B cell (primary cell): ENCODE data around the gene PAN3. TPM values are rescaled to one million over a fixed set of nuclear protein-coding genes. Genes with fewer than 3 reads are reported as not detected.

Source experiments
- ATAC-seq: fragments of 200-7000 bp; cut with Tn5 transposase; one replicate; pipeline ENCODE4 v1.10.0; 2021; ENCODE audit warnings: low read depth, mild to moderate bottlenecking, moderate number of reproducible peaks, moderate library complexity
- CTCF ChIA-PET: fragments of 350-600 bp; sonication (Branson Sonifier 250); formaldehyde crosslinking; loops from one replicate; lab custom pipeline; 2021; ENCODE audit warnings: antibody characterized with exemption, inconsistent platforms; lab: Charles Lee
- POLR2A ChIA-PET: fragments of 350-600 bp; sonication (Branson Sonifier 250); formaldehyde crosslinking; loops from one replicate; lab custom pipeline; 2021; ENCODE audit warnings: antibody characterized with exemption; lab: Charles Lee
- DNase-seq: peaks from one replicate; pipeline ENCODE4 v3.0.0; 2013
- H2AFZ ChIP-seq: 2 replicates; pipeline ENCODE4 v1.6.1; 2012; ENCODE audit warnings: mild to moderate bottlenecking, low read depth, low read length; ENCODE audit not compliant: insufficient read depth, poor library complexity, severe bottlenecking
- H3K27ac ChIP-seq, 2 donors: 1 replicate in 1 of 2; 2 replicates in 1 of 2; pipeline ENCODE4 v1.5.1; 2012 to 2013; ENCODE audit warnings: low read length in 2 of 2, mild to moderate bottlenecking in 2 of 2, moderate library complexity in 1 of 2
- H3K27me3 ChIP-seq, 4 experiments: fragments of 200-600 bp in 1 of 4; sonication (generic) in 1 of 4; replicated peaks in 1 of 4; 1 replicate in 2 of 4; 2 replicates in 2 of 4; pipeline versions ENCODE4 v1.6.1 to v1.7.0; 2013 to 2016; ENCODE audit warnings: low read length in 3 of 4, mild to moderate bottlenecking in 2 of 4, mixed read lengths in 1 of 4, moderate library complexity in 1 of 4; ENCODE audit not compliant: insufficient read depth in 4 of 4, control insufficient read depth in 3 of 4; ENCODE audit errors: control extremely low read depth in 1 of 4
- H3K36me3 ChIP-seq, 2 experiments: replicated peaks in 1 of 2; 1 replicate in 1 of 2; 2 replicates in 1 of 2; pipeline versions ENCODE4 v1.6.1 to v1.7.1; 2013; ENCODE audit warnings: low read length in 1 of 2; ENCODE audit not compliant: insufficient read depth in 2 of 2, control insufficient read depth in 1 of 2; ENCODE audit errors: control extremely low read depth in 1 of 2, extremely low read depth in 1 of 2
- H3K4me1 ChIP-seq, 2 donors: fragments of 200-600 bp in 1 of 2; sonication (generic) in 1 of 2; 1 replicate in 1 of 2; 2 replicates in 1 of 2; pipeline versions ENCODE4 v1.5.1 to v1.6.1; 2013 to 2017; ENCODE audit warnings: low read length in 2 of 2; ENCODE audit not compliant: control insufficient read depth in 2 of 2, insufficient read depth in 2 of 2
- H3K4me2 ChIP-seq: replicated peaks from 2 replicates; pipeline ENCODE3; 2012; ENCODE audit warnings: mild to moderate bottlenecking, low read depth, low read length; ENCODE audit not compliant: poor library complexity, severe bottlenecking
- H3K4me3 ChIP-seq, 5 experiments: fragments of 200-600 bp in 1 of 5; sonication (generic) in 1 of 5; 1 replicate in 3 of 5; 2 replicates in 2 of 5; pipeline versions ENCODE4 v1.5.1 to v1.7.0; 2011 to 2016; ENCODE audit warnings: low read length in 4 of 5, mild to moderate bottlenecking in 4 of 5, low read depth in 2 of 5, control low read depth in 1 of 5, moderate library complexity in 1 of 5; ENCODE audit not compliant: insufficient read depth in 1 of 5; ENCODE audit errors: control extremely low read depth in 1 of 5, extremely low read depth in 1 of 5
- H3K79me2 ChIP-seq: fragments of 200-600 bp; sonication (generic); one replicate; pipeline ENCODE4 v1.6.0; 2016; ENCODE audit warnings: low read length; ENCODE audit not compliant: control insufficient read depth, insufficient read depth
- H3K9ac ChIP-seq: fragments of 200-600 bp; sonication (generic); 2 replicates; pipeline ENCODE4 v1.6.1; 2017; ENCODE audit warnings: mild to moderate bottlenecking, low read length, moderate library complexity
- H3K9me3 ChIP-seq, 3 donors: one replicate each; pipeline versions ENCODE4 v1.6.1 to v1.7.1; 2013; ENCODE audit warnings: low read length in 2 of 3; ENCODE audit not compliant: control insufficient read depth in 2 of 3, insufficient read depth in 1 of 3; ENCODE audit errors: control extremely low read depth in 1 of 3
- H4K20me1 ChIP-seq: 2 replicates; pipeline ENCODE4 v1.6.0; 2012; ENCODE audit warnings: mild to moderate bottlenecking, low read length; ENCODE audit not compliant: insufficient read depth, control insufficient read depth, poor library complexity, severe bottlenecking
- H3K27ac Mint-ChIP-seq: one replicate; pipeline ENCODE4 v1.8.0; 2021; ENCODE audit warnings: mixed read lengths
- H3K27me3 Mint-ChIP-seq: one replicate; pipeline ENCODE4 v1.8.0; 2021; ENCODE audit warnings: mixed read lengths
- H3K4me1 Mint-ChIP-seq: one replicate; pipeline ENCODE4 v1.8.0; 2021; ENCODE audit warnings: mixed read lengths
- H3K4me3 Mint-ChIP-seq: one replicate; pipeline ENCODE4 v1.8.0; 2021; ENCODE audit warnings: mixed read lengths
- H3K9me3 Mint-ChIP-seq: one replicate; pipeline ENCODE4 v1.8.0; 2022; ENCODE audit warnings: mixed read lengths; ENCODE audit not compliant: insufficient read depth
- CTCF ChIP-seq: fragments of 200-600 bp; IDR thresholded peaks from one replicate; pipeline ENCODE4 v1.8.0; 2022; ENCODE audit warnings: antibody characterized with exemption, mild to moderate bottlenecking
- EZH2 ChIP-seq: IDR thresholded peaks from 2 replicates; pipeline ENCODE4 v1.6.1; 2012; ENCODE audit warnings: borderline replicate concordance, low read depth, mild to moderate bottlenecking, moderate library complexity, low read length; ENCODE audit not compliant: insufficient read depth, poor library complexity, severe bottlenecking
- WGBS: methylation state at CpG from one replicate; pipeline ENCODE4 v1.1.5; 2013; ENCODE audit warnings: missing lambda C conversion rate; ENCODE audit not compliant: insufficient coverage; 5-methylcytosine and 5-hydroxymethylcytosine counted together
- intact Hi-C: fragments of 100-400 bp; cut with micrococcal nuclease; formaldehyde crosslinking; loops from one replicate; pipeline ENCODE4 v1.10.0; 2022
- polyA plus RNA-seq: library from polyadenylated mRNA; depleted of rRNA; stranded (reverse); fragments of >200 nt; gene quantifications from 2 replicates; pipeline ENCODE4 v1.2.3, GENCODE V29; 2012
- total RNA-seq, 2 donors: library from RNA; stranded (reverse); fragments of 120-200 nt in 1 of 2; gene quantifications; 1 replicate in 1 of 2; 2 replicates in 1 of 2; pipeline versions ENCODE4 v1.2.3 to v1.2.4, GENCODE V29; 2013 to 2022

The PAN3 gene
- total and polyA plus RNA-seq, 2 donors (not counting 1 experiment from before 2014, with no cell fraction given) = 23.4 to 117 TPM

GRCh38 chr13:28306325-28306724, 168.0 kb downstream of the PAN3 start:
- Histone ChIP-seq H3K9ac (no peak overlapping the region), H3K36me3 (no peaks in the 10 kb centered on the region), H3K27me3 (no peaks in the 10 kb centered on the region), H3K9me3 (no peaks in the 10 kb centered on the region), H4K20me1 (no peaks in the 10 kb centered on the region), H3K4me2 (no peak overlapping the region), H3K4me3 (no peak overlapping the region), H3K79me2 (no peaks in the 10 kb centered on the region), H3K27ac (no peak overlapping the region), H3K4me1 (no peaks in the 10 kb centered on the region), H2AFZ (no peak overlapping the region)
- intact Hi-C loops = no loop called here
- H3K4me3 Mint-ChIP-seq = no peak overlapping the region
- H3K27ac Mint-ChIP-seq = no peak overlapping the region
- ATAC-seq (no peak), DNase-seq (no peak)
- H3K27me3 Mint-ChIP-seq = no peaks in the 10 kb centered on the region
- TF ChIP-seq EZH2 = no peak
- TF ChIP-seq CTCF = no peak
- no peaks in the 10 kb centered on the region for H3K4me1 Mint-ChIP-seq
- CTCF ChIA-PET = no interaction called here
- POLR2A ChIA-PET = no interaction called here
- no peaks in the 10 kb centered on the region for H3K9me3 Mint-ChIP-seq
- 40% methylated on average over 8 of the region's 10 CpGs for WGBS

GRCh38 chr13:28313579-28313978, 175.2 kb downstream of the PAN3 start:
- H3K79me2 ChIP-seq = no peaks in the 10 kb centered on the region
- H3K27me3 Mint-ChIP-seq = no peaks in the 10 kb centered on the region
- H3K36me3 ChIP-seq = peaks cover 0 to 3% of the 10 kb centered on the region in 2 experiments
- no peak overlapping the region for H3K9ac ChIP-seq
- no peaks in the 10 kb centered on the region for H3K4me1 Mint-ChIP-seq
- no peak overlapping the region for H2AFZ ChIP-seq
- no peak for TF ChIP-seq EZH2
- TF ChIP-seq CTCF = no peak
- ChIA-PET POLR2A (no interaction called here), CTCF (no interaction called here)
- no peak overlapping the region for H3K4me3 ChIP-seq
- no peaks in the 10 kb centered on the region for H3K9me3 Mint-ChIP-seq
- no peaks in the 10 kb centered on the region for H3K27me3 ChIP-seq
- intact Hi-C loops = no loop called here
- ATAC-seq (no peak), DNase-seq (no peak)
- H4K20me1 ChIP-seq = no peaks in the 10 kb centered on the region
- H3K4me1 ChIP-seq = no peaks in the 10 kb centered on the region
- H3K27ac Mint-ChIP-seq = no peak overlapping the region
- no peak overlapping the region for H3K27ac ChIP-seq
- WGBS = no CpG with 5 or more reads among the region's 6 CpGs
- no peak overlapping the region for H3K4me3 Mint-ChIP-seq
- no peak overlapping the region for H3K4me2 ChIP-seq
- no peaks in the 10 kb centered on the region for H3K9me3 ChIP-seq
